ENCODE measurements around the gene FNDC3B.

The FNDC3B gene

DNA sequence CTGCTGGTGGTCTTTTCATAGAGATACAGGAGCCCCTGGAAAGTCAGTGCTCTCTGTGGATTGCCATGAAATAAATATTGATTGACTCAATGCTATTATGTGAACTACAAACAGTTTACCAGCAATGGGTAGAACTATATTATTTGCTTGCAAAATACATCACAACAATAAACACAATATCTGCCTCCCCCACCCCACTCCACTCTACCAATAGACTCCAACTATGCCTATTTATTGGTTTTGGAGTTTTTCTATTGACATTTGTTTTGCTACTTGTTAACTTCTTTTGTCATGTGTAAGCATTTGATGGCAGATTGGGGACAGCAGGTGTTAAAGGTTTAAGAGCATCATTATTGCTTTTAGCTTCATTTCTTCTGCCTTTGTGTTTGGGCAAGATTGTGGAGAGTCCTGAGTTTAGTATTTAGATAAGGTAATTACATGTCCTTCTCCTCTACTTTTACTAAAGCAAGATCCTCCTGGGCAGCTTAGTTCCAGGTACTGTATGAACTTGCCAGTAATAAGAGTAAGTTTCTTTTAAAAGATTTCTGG lies 8.3 kb downstream of the FNDC3B start:
- no peaks in the 10 kb centered on the region for H3F3A ChIP-seq (ENCODE audit: insufficient read depth)
- H3K27ac ChIP-seq (ENCODE audit: low read depth, low read length) = no peak overlapping the region
- H3K4me2 ChIP-seq (ENCODE audit: low read depth, low read length, poor library complexity, severe bottlenecking) = no peak overlapping the region
- H3K27me3 ChIP-seq (ENCODE audit: low read length) = no peaks in the 10 kb centered on the region
- no peak overlapping the region for H2AFZ ChIP-seq (ENCODE audit: low read depth, low read length, severe bottlenecking)
- no peaks in the 10 kb centered on the region for H3K79me2 ChIP-seq (ENCODE audit: insufficient read depth, low read length)
- H3K9ac ChIP-seq (ENCODE audit: low read length) = no peak overlapping the region
- no peaks in the 10 kb centered on the region for H4K20me1 ChIP-seq (ENCODE audit: low read depth, low read length)
- H3K9me2 ChIP-seq (replicated peaks; ENCODE audit: insufficient read depth, low read length) = no peaks in the 10 kb centered on the region
- H3K36me3 ChIP-seq (ENCODE audit: low read length) = no peaks in the 10 kb centered on the region
- TF ChIP-seq EZH2phosphoT487 (conservative IDR thresholded peaks at IDR 0.05; ENCODE audit: low read length) = no peak
- TF ChIP-seq, protein P1, sequence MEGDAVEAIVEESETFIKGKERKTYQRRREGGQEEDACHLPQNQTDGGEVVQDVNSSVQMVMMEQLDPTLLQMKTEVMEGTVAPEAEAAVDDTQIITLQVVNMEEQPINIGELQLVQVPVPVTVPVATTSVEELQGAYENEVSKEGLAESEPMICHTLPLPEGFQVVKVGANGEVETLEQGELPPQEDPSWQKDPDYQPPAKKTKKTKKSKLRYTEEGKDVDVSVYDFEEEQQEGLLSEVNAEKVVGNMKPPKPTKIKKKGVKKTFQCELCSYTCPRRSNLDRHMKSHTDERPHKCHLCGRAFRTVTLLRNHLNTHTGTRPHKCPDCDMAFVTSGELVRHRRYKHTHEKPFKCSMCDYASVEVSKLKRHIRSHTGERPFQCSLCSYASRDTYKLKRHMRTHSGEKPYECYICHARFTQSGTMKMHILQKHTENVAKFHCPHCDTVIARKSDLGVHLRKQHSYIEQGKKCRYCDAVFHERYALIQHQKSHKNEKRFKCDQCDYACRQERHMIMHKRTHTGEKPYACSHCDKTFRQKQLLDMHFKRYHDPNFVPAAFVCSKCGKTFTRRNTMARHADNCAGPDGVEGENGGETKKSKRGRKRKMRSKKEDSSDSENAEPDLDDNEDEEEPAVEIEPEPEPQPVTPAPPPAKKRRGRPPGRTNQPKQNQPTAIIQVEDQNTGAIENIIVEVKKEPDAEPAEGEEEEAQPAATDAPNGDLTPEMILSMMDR (IDR thresholded peaks at IDR 0.05; ENCODE audit: insufficient read depth, low read length, poor library complexity, severe bottlenecking) = no peak
- no peaks in the 10 kb centered on the region for H3K9me3 ChIP-seq (ENCODE audit: insufficient read depth, low read length)
- H3K4me3 ChIP-seq (ENCODE audit: insufficient read depth, low read length, poor library complexity, severe bottlenecking) = no peak overlapping the region

DNA sequence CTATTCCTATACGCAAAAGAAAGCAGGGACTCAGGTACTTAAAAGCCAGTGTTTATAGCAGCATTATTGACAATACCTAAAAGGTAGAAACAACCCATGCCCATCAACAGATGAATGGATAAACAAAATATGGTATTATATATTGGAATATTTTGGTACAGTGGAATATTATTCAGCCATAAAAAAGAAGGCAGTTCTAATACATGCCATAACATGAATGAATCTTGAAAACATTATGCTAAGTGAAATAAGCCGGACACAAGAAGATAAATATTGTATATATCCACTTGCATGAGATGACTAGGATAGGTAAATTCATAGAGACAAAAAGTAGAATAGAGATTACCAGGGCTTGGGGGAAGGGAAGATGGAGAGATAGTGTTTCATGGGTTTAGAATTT lies 9.2 kb downstream of the FNDC3B start:
- Histone ChIP-seq H3K36me3 (ENCODE audit: low read length) (no peaks in the 10 kb centered on the region), H3K9ac (ENCODE audit: low read length) (no peak overlapping the region), H3K4me3 (ENCODE audit: insufficient read depth, low read length, poor library complexity, severe bottlenecking) (no peak overlapping the region), H3K4me2 (ENCODE audit: low read depth, low read length, poor library complexity, severe bottlenecking) (no peak overlapping the region), H3K27me3 (ENCODE audit: low read length) (no peaks in the 10 kb centered on the region), H3K27ac (ENCODE audit: low read depth, low read length) (no peak overlapping the region), H3F3A (ENCODE audit: insufficient read depth) (no peaks in the 10 kb centered on the region), H2AFZ (ENCODE audit: low read depth, low read length, severe bottlenecking) (no peak overlapping the region), H3K9me3 (ENCODE audit: insufficient read depth, low read length) (no peaks in the 10 kb centered on the region), H4K20me1 (ENCODE audit: low read depth, low read length) (no peaks in the 10 kb centered on the region), H3K79me2 (ENCODE audit: insufficient read depth, low read length) (no peaks in the 10 kb centered on the region), H3K9me2 (replicated peaks; ENCODE audit: insufficient read depth, low read length) (no peaks in the 10 kb centered on the region)
- TF ChIP-seq EZH2phosphoT487 (conservative IDR thresholded peaks at IDR 0.05; ENCODE audit: low read length) = no peak
- TF ChIP-seq, protein P1 (IDR thresholded peaks at IDR 0.05; ENCODE audit: insufficient read depth, low read length, poor library complexity, severe bottlenecking) = no peak

DNA sequence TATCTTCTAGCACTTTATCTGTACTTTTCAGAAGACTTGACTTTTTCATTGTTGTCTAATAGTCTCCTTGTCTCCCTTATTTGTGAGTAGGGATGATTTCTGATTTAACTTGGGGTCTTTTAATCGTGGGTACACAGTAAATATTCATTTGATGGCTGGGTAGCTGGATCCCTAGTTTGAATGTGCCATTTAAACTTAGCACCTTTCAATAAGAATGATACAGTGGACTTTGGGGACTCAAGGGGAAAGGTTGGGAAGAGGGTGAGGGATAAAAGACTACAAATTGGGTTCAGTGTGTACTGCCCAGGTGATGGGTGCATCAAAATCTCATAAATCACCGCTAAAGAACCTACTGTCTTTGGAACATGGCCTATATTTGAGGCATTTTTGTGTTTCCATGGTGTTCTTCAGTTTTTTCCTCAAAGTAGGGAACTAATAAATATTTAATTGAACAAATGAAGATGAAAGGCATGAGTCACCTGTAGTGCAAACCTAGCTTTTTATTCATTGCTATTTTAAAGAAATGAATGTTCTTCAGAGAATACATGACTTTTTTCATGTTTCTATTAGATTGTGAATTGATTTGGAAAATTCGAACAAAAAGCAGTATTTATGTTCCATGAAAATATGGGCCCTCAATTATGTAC lies 12.1 kb downstream of the FNDC3B start:
- H3K9me2 ChIP-seq (replicated peaks; ENCODE audit: insufficient read depth, low read length) = no peaks in the 10 kb centered on the region
- no peak overlapping the region for H3K4me2 ChIP-seq (ENCODE audit: low read depth, low read length, poor library complexity, severe bottlenecking)
- H4K20me1 ChIP-seq (ENCODE audit: low read depth, low read length) = 0 out of 2 replicates have a peak, but pooled peaks cover 2% of the 10 kb centered on the region
- no peak overlapping the region for H3K4me3 ChIP-seq (ENCODE audit: insufficient read depth, low read length, poor library complexity, severe bottlenecking)
- H3K9ac ChIP-seq (ENCODE audit: low read length) = no peak overlapping the region
- no peak for TF ChIP-seq EZH2phosphoT487 (conservative IDR thresholded peaks at IDR 0.05; ENCODE audit: low read length)
- TF ChIP-seq, protein P1 (IDR thresholded peaks at IDR 0.05; ENCODE audit: insufficient read depth, low read length, poor library complexity, severe bottlenecking) = no peak
- H3K79me2 ChIP-seq (ENCODE audit: insufficient read depth, low read length) = no peaks in the 10 kb centered on the region
- no peaks in the 10 kb centered on the region for H3K36me3 ChIP-seq (ENCODE audit: low read length)
- no peak overlapping the region for H2AFZ ChIP-seq (ENCODE audit: low read depth, low read length, severe bottlenecking)
- no peaks in the 10 kb centered on the region for H3K9me3 ChIP-seq (ENCODE audit: insufficient read depth, low read length)
- H3K27ac ChIP-seq (ENCODE audit: low read depth, low read length) = no peak overlapping the region
- H3K27me3 ChIP-seq (ENCODE audit: low read length) = no peaks in the 10 kb centered on the region
- H3F3A ChIP-seq (ENCODE audit: insufficient read depth) = no peaks in the 10 kb centered on the region

Data from SU-DHL-6 (cell line).